CD4-positive, alpha-beta T cell treated with Interleukin-17A for 4 hours (primary cell): Measurements from ENCODE around the gene GPC3.
"Not testable (repeated sequence)": the region's sequence is repeated elsewhere in the genome, so short reads cannot be mapped to it uniquely, and the experiment has no call there.

Source experiments
- DNase-seq: peaks from one replicate; pipeline ENCODE4 v3.0.0-alpha.2; 2020; ENCODE audit warnings: mixed read lengths

The GPC3 gene

DNA sequence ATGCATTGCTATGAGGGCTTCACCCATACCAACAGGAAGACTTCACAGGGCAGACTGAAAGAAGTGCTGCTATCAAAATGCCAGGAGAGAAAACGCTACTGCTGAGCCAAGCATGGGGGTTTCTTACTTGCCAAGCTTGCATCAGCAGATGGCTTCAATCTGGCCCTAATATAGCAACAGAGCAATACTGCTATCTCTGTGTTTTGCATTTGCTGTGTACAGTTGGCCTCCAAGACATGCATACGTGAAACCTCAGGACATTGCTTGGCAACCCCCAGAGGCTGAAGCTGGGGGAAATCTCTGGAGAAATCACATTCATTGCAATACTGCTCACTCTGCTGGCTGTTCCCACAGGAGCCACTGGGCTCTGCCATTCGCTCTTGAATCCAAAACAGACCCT lies 442.9 kb downstream of the GPC3 start:
- DNase-seq, result no peak

DNA sequence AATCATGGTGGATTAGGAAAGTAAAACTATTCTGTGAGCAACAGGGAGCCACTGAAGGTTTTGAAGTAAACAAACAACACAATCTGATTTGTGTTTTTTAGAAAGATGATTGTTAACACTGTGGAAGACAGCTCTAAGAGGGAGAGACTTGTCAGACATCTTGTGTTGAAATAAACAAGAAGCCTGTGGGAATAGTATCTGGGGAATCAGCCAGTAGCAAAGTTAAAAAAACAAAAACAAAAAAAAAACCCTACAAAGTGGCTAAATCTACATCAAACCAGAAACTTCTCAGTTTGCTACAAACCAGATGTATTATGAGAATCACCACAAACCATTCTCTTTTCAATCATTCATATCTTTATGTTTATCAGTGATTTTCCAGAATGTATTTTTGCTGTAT lies 444.4 kb downstream of the GPC3 start:
- no peak for DNase-seq

DNA sequence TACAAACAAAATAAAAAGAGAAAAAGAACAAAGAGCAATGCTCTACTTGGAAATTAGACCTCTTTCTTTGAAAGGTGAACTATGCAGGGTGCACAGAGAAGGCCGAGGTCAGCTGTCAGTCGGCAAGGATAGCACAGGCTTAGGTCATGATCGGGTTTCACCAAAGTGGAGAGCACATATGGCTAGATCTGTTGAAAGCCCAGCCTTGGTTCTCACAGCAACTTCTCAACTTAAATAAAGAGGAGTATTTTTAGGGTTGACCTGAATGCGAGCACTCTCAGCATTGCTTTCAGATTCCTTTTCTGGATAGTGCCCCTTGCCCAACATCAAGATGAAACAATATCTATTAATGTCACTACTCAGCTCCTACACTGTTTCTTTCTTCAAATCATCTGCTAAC lies 447.2 kb downstream of the GPC3 start:
- no peak for DNase-seq

GRCh38 chrX:133537142-133537541 lies 448.3 kb downstream of the GPC3 start:
- no peak for DNase-seq

DNA sequence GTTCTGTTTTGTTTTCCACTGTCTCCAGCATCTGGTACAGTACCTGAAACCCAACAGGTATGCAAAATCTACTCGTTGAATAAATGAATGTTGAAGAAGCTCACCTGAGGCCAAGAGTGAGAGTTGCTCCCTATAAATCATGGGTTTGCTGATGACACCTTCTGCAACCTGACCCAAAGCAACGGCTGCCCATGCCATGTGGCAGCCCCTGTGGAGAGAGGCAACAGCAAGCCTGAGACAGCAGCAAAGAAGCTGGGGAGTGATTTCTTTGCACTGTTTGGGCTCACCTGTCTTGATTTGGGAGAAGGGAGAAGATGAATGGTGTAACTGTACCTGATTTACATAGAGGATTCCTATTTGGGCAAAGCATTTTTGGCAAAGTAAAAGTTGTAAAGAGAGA lies 450.3 kb downstream of the GPC3 start:
- DNase-seq, result no peak

DNA sequence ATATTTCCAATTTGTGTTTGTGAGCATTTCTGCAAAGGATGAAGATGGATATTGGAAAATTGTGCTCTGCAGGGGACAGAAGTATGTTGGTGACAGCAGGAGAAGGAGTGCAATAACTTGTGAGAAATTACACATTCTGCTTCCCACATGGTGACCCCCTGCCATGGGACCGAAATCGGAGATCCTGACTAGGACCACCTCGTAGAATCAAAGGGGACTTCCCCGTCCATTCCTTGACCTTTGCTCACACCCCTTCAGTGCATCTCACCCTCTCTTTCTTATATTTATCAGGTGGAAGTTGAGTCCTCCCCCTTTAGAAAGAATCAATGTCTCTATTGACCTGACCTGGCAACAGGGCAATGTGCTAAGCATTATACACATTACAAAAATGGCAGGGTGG lies 451.2 kb downstream of the GPC3 start:
- no peak for DNase-seq

- DNase-seq, result no peak
Measured at GRCh38 chrX:133533249-133533648, 452.1 kb downstream of the GPC3 start.

GRCh38 chrX:133530960-133531359 lies 454.4 kb downstream of the GPC3 start:
- no peak for DNase-seq

DNA sequence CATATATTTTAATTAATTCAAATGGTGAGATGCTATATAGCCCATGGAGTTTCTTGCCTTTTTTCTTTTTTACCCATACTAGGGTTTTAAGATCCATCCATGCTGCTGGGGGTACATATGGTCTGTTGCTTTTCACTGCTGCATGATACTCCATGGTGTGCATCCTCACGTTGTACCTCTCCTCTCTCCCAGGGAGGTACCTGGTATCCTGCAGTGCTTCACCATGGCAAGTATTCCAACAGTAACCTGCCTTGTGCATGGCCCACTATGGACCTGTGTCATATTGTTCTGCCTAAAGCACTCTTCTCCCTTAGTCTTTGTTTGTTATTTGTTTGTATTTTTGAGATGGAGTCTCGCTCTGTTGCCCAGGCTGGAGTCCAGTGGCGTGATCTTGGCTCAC lies 455.8 kb downstream of the GPC3 start:
- DNase-seq, result no peak

DNA sequence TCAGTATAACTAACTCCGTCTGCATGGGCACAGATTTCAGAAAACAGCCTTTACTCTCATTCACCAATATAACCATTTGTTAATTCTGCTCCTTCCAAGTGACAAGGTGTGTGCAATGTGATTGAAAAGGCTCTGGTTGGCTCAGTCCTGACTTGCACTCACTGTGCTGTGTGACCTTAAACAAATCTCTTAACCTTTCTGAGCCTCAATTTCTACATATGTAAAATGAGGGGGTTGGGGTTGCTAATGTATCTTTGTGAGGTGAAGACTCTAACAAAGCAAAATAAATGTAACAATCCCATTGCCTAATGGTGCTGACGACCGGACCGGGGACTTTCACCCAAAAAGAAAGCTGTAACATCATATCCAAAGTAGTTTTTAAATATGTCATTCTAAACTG lies 457.6 kb downstream of the GPC3 start:
- DNase-seq, result no peak

- no peak for DNase-seq
Measured at GRCh38 chrX:133527415-133527814, 458.0 kb downstream of the GPC3 start.

- not testable (repeated sequence) for DNase-seq
Measured at GRCh38 chrX:133526773-133527172, 458.6 kb downstream of the GPC3 start.

- DNase-seq, result no peak
Measured at GRCh38 chrX:133523526-133523925, 461.9 kb downstream of the GPC3 start.

DNA sequence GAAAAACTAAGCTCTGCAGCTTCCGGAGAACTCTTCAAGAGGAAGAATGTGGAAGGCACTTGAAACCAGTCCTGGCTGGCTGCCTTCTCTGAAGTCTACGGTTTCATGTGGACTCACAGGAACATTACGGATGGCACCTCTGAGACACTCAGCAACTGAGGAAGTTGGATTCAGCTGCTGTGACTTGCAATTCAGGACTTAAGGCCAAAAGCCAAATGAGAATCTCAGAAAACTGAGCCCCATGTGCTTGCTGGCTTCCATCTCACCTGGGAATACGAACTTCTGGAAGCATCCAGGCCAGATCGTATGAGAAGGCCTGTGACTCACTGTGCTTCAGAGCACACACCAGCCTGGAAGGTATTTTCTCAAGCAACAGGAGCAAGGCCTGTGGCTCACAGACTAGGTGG lies 462.3 kb downstream of the GPC3 start:
- DNase-seq, result no peak

DNA sequence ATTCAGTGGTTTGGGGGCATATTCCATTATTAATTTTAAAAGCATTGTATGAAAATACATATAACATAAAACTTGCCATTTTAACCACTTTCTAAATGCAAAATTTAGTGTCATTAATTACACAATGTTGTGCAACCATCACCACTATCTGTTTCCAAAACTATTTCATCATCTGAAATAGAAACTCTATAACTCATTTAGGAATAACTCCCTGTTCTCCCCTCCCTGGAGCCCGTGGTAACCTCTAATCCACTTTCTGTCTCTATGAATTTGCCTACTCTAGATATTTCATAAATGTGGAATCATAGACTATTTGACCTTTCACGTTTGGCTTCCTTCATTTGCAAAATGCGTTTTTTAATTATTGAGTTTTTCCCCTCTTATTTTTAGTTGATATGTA lies 468.7 kb downstream of the GPC3 start:
- no peak for DNase-seq

GRCh38 chrX:133514486-133514885 lies 470.9 kb downstream of the GPC3 start:
- DNase-seq, result no peak

DNA sequence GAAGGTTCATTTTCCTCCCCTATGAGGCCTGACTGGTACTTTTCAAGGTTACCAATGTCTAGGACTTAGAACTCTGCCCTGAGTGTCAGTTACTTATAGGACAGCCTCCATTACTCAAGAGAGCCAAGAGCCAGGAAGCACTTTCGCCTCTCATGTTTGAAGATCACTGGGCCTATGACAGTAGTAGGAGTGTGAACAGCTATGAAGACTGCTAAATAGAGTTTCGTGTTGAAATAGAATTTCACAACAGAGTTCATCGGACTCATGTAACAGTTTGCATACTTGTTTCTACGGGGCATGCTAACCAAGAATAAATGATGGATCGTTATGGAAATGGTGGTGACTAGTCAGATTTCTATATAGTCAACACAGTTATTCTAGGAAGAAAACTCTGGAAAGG lies 472.3 kb downstream of the GPC3 start:
- no peak for DNase-seq

- no peak for DNase-seq
Measured at GRCh38 chrX:133511041-133511440, 474.4 kb downstream of the GPC3 start.

- no peak for DNase-seq
Measured at GRCh38 chrX:133497356-133497755, 488.0 kb downstream of the GPC3 start.

GRCh38 chrX:133495464-133496391 lies 489.7 kb downstream of the GPC3 start:
- no peak for DNase-seq

DNA sequence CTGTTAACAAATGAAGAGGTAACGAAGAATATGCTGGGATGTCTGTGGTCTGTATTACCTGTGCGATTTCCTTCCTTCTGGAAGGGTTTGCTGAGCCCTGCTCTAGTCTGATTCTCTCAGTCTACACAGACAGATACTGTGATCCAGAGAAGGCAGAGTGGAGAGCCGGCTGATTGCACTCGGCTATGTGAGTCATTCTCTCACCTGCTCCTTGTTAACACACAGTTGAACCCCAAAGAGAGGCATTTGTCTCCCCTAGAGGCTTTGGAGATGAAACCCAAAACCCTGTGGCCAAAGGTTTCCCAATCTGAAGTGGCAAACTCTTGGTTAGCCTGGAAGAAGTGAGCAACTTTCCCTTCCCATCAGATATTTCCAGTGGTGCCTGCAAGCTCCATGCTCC lies 492.0 kb downstream of the GPC3 start:
- DNase-seq, result no peak

GRCh38 chrX:133490955-133491354 lies 494.4 kb downstream of the GPC3 start:
- no peak for DNase-seq
